DOHH2 (cell line): ENCODE data around the gene RHBDD3.

ENCODE experiments used
- H3F3A ChIP-seq: fragments of 200-600 bp; sonication (generic), shearing (Covaris generic); 2 replicates; pipeline ENCODE4 v1.6.0; 2016; ENCODE audit warnings: antibody characterized with exemption, mild to moderate bottlenecking; ENCODE audit not compliant: control insufficient read depth, insufficient read depth
- H3K27ac ChIP-seq: fragments of 200-600 bp; sonication (generic); 2 replicates; pipeline ENCODE4 v1.5.1; 2014; ENCODE audit warnings: low read depth, mild to moderate bottlenecking, low read length, moderate library complexity
- H3K27me3 ChIP-seq: fragments of 200-600 bp; sonication (generic); 2 replicates; pipeline ENCODE4 v1.6.1; 2014; ENCODE audit warnings: mild to moderate bottlenecking, low read length, mixed read lengths; ENCODE audit not compliant: control insufficient read depth
- H3K36me3 ChIP-seq: fragments of 200-600 bp; sonication (generic); 2 replicates; pipeline ENCODE4 v1.6.1; 2014; ENCODE audit warnings: mild to moderate bottlenecking, low read length, moderate library complexity, mixed read lengths; ENCODE audit not compliant: control insufficient read depth
- H3K4me1 ChIP-seq: fragments of 200-600 bp; sonication (generic); 2 replicates; pipeline ENCODE4 v1.6.1; 2014; ENCODE audit warnings: mild to moderate bottlenecking, low read length, mixed read lengths; ENCODE audit not compliant: control insufficient read depth
- H3K4me2 ChIP-seq: fragments of 200-600 bp; sonication (generic); 2 replicates; pipeline ENCODE4 v1.6.0; 2014; ENCODE audit warnings: mild to moderate bottlenecking, low read length, moderate library complexity
- H3K4me3 ChIP-seq: fragments of 200-600 bp; sonication (generic); 2 replicates; pipeline ENCODE4 v1.5.1; 2014; ENCODE audit warnings: mild to moderate bottlenecking, low read length, mixed read lengths
- H3K79me2 ChIP-seq: fragments of 200-600 bp; sonication (generic); 2 replicates; pipeline ENCODE4 v1.6.1; 2014; ENCODE audit warnings: mild to moderate bottlenecking, low read length, mixed read lengths; ENCODE audit not compliant: control insufficient read depth
- H3K9me2 ChIP-seq: fragments of 200-600 bp; sonication (generic); replicated peaks from 2 replicates; pipeline ENCODE4 v1.6.1; 2014; ENCODE audit warnings: mild to moderate bottlenecking, low read length, mixed read lengths; ENCODE audit not compliant: control insufficient read depth
- H3K9me3 ChIP-seq: fragments of 200-600 bp; sonication (generic); 2 replicates; pipeline ENCODE4 v1.6.1; 2014; ENCODE audit warnings: antibody characterized with exemption, low read length, mixed read lengths; ENCODE audit not compliant: control insufficient read depth, insufficient read depth
- H4K20me1 ChIP-seq: fragments of 200-600 bp; sonication (generic); 2 replicates; pipeline ENCODE4 v1.6.0; 2014; ENCODE audit warnings: low read depth, mild to moderate bottlenecking, antibody characterized with exemption, low read length, moderate library complexity; ENCODE audit not compliant: control insufficient read depth, insufficient read depth
- CTCF ChIP-seq: fragments of 200-600 bp; sonication (generic); IDR thresholded peaks from one replicate; pipeline ENCODE4 v1.5.1; 2014; ENCODE audit warnings: antibody characterized with exemption, mild to moderate bottlenecking, low read depth, low read length; ENCODE audit not compliant: poor library complexity, severe bottlenecking
- EZH2phosphoT487 ChIP-seq: fragments of 200-600 bp; sonication (generic); IDR thresholded peaks from 2 replicates; pipeline ENCODE4 v1.6.1; 2017; ENCODE audit warnings: borderline replicate concordance, mild to moderate bottlenecking, antibody characterized with exemption, low read length, moderate library complexity, mixed read lengths

RHBDD3 gene

GRCh38 chr22:29300467-29300806 is 32.7 kb upstream of the RHBDD3 start:
- peaks cover 13% of the 10 kb centered on the region; the same call in 1 of the 2 replicates for H4K20me1 ChIP-seq
- peaks cover 54% of the 10 kb centered on the region for H3K36me3 ChIP-seq
- no peaks in the 10 kb centered on the region for H3K9me3 ChIP-seq
- peaks cover 35% of the 10 kb centered on the region for H3F3A ChIP-seq
- H3K27me3 ChIP-seq, result 0 out of 2 replicates have a peak, but pooled peaks cover 3% of the 10 kb centered on the region
- H3K9me2 ChIP-seq, result no peaks in the 10 kb centered on the region
- H3K27ac ChIP-seq, result no peak overlapping the region
- no peaks in the 10 kb centered on the region for H3K79me2 ChIP-seq
- no peak overlapping the region for H3K4me3 ChIP-seq
- no peak overlapping the region for H3K4me2 ChIP-seq
- no peak for TF ChIP-seq EZH2phosphoT487
- TF ChIP-seq CTCF, result no peak
- H3K4me1 ChIP-seq, result peaks cover 26% of the 10 kb centered on the region

GRCh38 chr22:29299136-29299900 is 31.5 kb upstream of the RHBDD3 start:
- no peaks in the 10 kb centered on the region for H3K79me2 ChIP-seq
- H3K4me1 ChIP-seq, result peaks cover 27% of the 10 kb centered on the region
- H3K27me3 ChIP-seq, result no peaks in the 10 kb centered on the region
- H3K4me3 ChIP-seq, result no peak overlapping the region
- peaks cover 64% of the 10 kb centered on the region for H3K36me3 ChIP-seq
- H4K20me1 ChIP-seq, result peaks cover 13% of the 10 kb centered on the region; the same call in 1 of the 2 replicates
- H3K4me2 ChIP-seq, result no peak overlapping the region
- peaks cover 39% of the 10 kb centered on the region for H3F3A ChIP-seq
- H3K9me3 ChIP-seq, result no peaks in the 10 kb centered on the region
- H3K9me2 ChIP-seq, result no peaks in the 10 kb centered on the region
- H3K27ac ChIP-seq, result no peak overlapping the region
- TF ChIP-seq EZH2phosphoT487 (no peak), CTCF (no peak)

- peaks cover 71% of the 10 kb centered on the region for H3K36me3 ChIP-seq
- peaks cover 39% of the 10 kb centered on the region for H3F3A ChIP-seq
- peaks cover 13% of the 10 kb centered on the region; the same call in 1 of the 2 replicates for H4K20me1 ChIP-seq
- no peak overlapping the region for H3K4me3 ChIP-seq
- no peak for TF ChIP-seq CTCF
- TF ChIP-seq EZH2phosphoT487, result no peak
- H3K4me2 ChIP-seq, result no peak overlapping the region
- H3K27ac ChIP-seq, result no peak overlapping the region
- no peaks in the 10 kb centered on the region for H3K9me2 ChIP-seq
- H3K27me3 ChIP-seq, result no peaks in the 10 kb centered on the region
- H3K9me3 ChIP-seq, result no peaks in the 10 kb centered on the region
- H3K4me1 ChIP-seq, result peaks cover 21% of the 10 kb centered on the region
- H3K79me2 ChIP-seq, result no peaks in the 10 kb centered on the region
Observed at GRCh38 chr22:29298641-29299040, 30.9 kb upstream of the RHBDD3 start.
